Activated T-cell treated with anti-CD3 and anti-CD28 coated beads, Interleukin-2, amount 50 U/mL, for 1 hour (primary cell): Measurements from ENCODE around the gene TCF15.

ENCODE experiments used
- DNase-seq: peaks from one replicate; pipeline ENCODE4 v3.0.0-alpha.2; 2020

The TCF15 gene

DNA sequence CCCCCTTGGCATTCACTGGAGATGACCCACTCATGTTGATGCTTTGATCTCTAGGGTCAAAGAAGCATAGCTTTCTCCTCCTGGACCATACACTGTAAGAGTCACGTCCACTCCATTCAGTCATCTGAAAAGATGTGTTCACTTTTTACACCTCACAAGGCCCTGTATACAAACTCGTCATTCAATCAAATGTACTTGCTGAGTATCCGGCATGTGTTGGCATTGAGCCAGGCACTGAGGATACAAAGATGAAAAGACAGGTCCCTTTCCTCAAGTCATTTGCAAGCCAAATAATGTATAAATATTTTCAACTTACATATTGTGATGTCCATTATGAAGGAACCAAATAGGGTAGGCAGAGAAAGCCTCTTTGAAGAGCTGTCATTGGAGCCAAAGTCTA, 34.0 kb downstream of the TCF15 start:
- DNase-seq, result no peak

DNA sequence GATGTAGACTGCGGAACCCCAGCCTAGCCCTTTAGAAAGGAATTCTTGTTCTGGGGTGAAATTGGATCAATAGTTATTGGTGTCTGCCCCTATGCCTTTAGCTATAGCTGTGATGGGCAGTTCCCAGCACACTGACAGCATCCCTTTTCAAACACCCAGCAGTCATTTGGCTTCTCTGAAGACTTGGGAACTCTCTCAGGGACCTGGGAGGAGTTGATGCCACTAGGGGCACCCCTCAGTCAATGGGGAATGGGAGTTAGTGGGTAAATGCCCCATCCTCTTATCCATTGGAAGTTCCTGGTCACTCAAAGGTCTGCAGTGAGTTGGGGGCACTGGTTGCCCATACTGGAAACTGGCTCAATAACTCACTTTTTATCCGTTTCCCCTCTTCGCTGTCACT, 34.9 kb downstream of the TCF15 start:
- DNase-seq, result no peak

DNA sequence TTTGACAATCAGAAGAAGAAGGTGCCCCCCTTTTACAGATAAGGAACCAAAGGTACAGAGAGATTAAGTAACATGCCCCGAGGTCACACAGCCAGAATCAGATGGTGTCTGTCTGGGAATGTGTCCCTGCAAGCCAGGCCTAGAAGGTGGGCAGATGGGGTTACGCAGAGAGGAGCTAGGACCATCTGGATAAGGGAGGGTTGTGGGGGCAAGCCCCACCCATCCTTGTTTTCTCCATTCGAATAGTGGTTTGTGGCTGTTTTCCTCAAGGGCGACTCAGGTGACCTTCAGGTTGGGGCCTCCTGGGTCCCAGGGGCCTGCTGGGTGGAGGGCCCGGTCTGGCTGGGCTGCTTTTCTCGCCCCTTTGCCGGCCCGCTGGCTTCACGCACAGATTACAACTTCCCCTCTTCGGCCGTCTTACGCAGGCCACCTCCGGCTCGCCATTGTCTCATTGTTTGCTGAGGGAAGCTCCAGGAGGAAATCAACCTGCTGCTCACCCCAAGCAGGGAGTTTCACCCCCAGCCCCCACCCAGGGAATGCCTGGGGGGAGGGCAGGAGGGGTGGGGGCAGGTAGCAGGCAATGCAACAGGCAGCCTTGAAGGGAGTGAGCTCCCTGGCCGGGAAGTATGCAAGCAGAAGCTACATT, 35.7 kb downstream of the TCF15 start:
- no peak for DNase-seq

DNA sequence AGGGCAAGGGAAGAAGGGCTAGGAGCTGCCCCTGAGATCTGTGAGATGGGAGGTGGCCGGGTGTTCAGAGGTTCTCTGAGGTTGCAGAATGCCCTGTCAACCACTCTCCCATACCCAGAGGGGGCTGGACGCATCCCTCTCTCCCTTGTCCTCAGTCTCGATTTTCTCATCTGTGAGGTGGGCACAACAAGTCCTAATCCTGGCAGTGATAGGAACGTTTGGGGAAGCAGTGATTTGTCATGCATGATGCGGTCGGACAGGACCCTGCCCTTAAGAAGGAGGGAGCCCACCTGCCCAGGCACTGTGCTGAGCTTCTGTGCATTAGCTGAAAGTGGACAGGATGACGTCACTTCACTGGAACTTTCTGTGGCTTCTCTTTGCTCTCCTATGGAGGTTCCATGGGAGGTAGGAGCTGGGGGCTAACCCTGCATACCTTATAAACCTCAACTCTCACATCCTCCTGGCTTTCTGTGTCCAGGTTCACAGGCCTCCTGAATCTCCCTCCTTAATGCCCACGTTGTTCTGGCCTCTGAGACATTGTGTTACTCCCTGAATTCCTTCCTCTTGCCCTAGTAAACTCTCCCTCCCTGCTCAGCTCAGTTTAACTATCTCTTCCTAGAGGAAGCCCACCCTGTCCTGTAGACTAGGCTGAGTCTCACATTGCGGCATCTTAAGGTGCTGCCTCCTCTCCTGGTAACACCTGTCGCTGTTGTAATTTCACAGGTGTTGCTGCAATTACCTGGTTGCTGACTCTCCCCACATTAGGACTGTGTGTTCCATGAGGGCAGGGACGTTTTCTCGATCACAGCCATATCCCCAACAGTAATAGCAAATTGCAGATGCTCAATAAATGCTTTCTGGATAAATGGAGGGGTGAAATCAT, 36.5 kb downstream of the TCF15 start:
- DNase-seq, result no peak

DNA sequence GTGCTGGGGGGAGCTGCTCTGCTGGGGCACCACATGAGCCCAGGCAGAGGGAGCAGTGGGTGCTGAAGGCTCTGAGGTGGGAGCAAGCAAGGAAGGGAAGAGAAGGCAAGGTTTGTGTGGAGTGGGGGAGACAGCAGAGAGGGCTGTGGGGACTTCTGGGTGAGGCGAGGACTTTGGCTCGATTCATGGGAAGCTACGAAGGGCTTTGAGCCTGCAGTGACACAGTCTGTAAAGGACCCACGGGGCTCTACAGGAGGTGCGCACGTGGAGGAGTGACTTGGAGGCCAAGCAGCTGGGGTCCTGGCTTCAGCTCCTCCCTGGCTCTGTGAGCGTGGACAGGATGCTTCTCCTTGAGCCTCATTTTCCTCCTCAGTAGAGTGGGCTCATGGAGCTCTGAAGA, 37.4 kb downstream of the TCF15 start:
- DNase-seq, result no peak

DNA sequence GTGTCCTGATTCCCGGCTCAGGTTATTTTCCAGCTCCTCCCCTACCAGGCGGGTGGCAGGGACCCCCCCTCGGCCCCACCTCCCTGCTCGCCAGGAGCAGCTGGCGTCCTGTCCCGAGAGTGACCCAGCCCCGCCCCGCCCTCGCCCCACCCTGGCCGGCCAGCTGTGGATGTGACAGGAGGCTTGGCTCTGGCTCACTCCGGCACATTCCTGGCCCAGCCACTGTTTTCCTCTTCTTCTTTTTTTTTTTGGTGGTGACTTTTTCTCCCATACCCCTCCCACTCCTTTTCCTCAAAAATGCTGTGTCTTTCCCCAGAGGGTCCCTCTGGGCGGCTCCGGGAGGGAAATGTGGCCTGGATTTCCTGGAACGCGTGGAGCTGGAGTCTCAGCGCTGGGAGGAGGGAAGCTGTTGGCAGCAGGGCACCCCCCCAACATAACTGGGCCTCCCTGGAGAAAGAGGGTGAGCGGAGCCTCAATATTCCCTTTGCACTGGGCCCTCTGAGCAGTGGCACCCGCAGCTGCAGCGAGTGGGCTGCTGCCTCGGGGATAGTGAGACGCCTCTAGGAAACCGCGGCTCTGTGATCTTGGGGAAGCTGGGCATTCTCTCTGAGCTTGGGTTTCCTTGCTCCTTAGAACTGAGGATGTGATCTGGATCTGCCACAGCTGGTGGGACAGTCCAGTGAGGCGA, 38.2 kb downstream of the TCF15 start:
- DNase-seq, result no peak

DNA sequence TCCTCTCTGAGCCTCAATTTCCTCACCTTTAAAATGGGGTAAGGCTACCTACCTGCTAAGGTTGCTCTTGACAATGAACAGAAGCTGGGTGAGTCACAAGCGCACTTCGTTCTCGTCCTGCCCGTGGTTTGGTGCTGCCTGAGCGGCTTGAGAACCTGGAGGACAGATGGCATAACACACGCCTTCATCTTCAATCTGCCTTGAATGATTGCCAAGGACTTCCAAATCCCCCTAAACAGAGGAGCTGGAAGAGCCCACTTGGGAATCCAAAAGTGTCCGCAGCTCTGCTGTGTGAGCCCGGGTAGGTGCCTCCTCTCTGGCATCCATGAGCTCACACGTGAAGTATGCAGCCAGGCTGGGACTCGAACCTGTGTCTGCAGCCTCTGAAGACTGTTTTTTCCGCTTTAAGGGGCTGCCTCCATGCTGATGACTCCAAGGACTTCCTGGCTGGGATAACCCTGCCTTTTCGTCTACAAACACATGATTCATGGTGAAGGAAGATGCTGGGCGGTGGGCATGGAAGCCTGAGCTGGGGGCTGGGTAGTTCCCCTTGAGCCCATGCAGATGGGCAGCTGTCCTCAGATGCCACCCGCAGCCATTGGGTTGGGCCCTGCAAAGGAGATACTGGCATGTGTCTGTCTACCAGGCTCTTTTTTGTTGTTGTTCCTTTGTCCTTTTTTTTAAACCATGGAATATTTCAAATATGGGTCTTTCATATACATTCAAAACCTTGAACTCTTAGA, 41.3 kb downstream of the TCF15 start:
- no peak for DNase-seq

DNA sequence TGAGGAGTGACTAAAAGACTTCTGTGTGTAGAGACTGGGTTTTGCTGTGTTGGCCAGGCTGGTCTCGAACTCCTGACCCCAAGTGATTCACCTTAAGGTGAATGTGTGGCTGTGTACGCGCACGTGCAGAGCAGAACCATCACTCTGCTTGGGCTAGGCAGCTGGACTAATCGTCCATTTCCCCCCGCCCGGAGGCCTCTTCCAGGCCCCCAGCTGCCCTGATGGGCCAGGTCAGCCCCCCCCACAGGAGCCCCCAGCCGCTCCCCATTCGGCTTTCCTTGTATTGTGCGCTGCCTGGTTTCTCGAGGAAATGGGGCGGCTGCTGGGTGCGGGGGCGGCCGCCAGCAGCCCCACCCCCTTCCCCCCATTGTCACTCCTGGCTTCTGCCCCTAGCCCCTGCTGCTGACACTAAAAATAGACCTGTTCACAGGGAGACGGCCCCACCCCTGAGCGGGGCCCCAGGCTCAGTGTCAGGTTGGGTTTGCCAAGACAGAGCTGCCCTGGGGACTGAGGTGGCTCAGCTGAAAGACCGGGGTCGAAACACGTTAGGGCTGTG, 41.9 kb downstream of the TCF15 start:
- no peak for DNase-seq

DNA sequence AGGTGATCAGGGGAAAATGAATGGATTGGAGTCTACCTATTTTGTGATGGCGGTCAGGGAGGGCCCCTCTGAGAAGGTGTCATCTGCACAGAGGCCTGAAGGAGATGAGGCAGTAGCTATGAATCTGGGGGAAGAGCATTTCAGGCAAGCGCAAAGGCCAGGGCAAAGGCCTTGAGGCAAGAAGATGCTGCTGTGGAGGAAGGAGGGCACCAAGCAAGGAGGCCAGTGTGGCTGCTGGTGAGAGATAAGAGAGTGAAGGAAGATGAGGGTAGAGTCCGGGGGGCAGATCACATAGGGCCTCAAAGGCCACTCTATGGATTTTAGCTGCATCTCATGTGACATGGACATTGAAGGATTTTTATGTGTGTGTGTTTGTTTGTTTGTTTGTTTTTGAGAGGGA, 45.9 kb downstream of the TCF15 start:
- no peak for DNase-seq

DNA sequence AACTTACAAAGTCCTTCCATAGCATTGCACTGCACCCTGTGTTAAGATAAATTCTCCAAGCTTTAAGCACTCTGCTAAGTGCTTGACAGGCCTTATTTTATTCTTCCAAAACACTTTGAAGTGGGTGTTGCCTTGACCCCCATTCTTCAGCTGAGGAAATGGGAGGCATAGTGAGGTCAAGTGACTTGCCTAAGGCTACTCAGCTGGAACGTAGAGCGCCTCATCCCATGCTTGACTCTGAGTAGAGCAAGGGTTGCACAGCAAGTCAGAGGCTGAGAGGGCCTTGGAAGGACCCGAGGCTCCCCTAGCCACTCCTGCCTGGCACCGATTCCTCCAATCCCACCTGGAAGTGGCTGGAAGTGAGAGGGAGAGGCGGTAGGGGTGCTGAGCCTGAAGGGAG, 46.9 kb downstream of the TCF15 start:
- no peak for DNase-seq

DNA sequence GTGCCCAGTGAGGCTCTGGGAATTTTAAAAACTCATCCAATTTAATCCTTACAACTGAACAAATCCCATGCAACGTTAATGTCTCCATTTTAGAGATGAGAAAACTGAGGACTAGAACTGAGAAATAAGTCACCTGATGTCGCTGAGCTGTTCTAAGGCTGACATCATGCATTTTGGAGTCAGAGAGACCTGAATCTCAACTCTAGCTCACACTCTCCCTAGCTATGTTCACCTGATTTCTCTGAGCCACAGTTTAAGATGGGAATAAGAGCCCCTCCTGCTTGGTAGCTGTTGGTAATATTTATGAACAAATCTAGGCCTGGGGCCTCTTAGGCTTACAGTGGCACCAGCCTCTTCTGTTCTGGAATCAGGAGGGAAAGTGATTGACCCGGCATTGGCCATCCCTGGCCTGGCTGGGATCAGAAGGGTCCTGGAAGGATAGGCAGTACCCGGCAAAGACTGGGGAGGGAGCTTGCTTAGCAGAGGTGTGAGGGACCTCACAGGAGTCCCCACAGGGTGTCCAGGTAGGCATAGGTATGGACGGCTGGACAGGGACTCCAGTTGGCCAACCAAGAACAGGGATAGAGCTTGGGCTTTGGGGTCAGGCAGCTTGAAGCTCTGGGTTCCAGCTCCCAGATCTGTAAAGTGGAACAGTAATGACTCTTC, 47.7 kb downstream of the TCF15 start:
- DNase-seq, result no peak

DNA sequence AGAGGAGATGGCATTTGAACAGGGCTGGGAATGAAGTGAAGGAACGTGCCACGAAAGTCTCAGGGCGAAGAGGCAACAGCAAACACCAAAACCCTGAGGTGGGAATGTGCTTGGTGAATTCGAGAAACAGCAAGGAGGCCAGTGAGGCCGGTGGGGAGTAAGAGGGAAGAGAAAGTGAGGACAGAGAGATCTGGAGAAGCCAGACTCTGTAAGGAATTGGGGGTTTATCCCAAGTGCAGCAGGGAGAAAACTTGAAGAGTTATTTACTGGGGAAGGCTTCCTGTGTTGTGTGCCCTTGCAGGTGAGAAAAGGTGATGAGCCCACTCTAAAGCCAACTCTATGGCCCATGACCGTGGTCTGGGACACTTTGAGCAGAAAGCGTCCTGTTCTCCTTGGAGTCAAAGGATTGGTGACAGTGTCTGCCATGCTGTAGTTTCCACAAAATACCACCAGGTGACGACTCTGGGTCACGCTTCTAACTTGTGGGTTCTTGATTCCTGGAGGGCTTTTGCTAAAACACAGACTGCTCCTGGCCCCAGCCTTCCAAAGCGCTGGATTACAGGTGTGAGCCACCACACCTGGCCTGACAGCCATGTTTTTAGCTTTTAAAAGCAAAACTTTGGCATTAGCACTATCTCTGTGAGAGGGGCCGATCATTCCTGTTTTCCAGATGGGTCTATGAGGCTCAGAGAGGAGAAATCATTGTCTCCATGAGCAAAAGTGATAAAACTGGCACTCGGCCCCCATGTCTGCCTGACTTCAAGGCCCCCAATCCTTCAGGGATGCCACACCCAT, 48.5 kb downstream of the TCF15 start:
- DNase-seq, result peak; percentile 27

DNA sequence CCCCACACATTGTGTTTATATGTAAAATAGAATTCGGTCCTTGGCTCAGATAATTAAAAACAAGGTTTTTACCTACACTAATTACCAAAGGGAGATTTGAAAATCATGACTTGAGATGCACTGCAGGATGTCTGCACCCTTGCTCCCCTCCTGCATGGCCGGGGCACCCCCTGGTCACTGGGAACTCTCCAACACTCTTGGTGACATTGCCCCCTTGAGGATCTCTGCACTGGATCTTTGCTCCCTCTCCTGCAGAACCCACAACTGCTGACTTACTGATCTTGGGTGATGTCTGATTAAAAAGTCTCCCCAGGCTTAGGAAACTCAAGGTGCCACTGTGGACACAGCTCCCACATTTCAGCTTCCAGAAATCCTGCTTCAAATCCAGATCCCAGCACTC, 49.4 kb downstream of the TCF15 start:
- no peak for DNase-seq

DNA sequence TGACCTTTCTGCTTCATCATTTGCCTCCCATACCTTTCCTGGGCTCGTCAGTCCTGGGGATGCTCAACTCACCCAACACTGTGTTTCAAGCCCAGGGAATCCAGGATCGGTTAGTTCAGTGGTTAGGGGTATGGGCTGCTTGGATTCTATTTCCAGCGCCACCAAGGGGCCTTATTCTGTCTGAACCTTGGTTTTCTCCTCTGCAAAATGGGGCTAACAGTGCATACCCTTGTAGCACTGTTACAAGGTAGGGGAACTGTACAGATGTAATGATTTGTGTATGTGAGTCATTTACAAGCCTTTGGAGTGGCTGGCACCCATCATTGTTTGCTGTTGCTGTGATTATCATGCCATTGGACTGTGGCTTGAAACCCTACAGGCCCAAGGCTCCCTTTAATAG, 52.0 kb downstream of the TCF15 start:
- DNase-seq, result no peak

DNA sequence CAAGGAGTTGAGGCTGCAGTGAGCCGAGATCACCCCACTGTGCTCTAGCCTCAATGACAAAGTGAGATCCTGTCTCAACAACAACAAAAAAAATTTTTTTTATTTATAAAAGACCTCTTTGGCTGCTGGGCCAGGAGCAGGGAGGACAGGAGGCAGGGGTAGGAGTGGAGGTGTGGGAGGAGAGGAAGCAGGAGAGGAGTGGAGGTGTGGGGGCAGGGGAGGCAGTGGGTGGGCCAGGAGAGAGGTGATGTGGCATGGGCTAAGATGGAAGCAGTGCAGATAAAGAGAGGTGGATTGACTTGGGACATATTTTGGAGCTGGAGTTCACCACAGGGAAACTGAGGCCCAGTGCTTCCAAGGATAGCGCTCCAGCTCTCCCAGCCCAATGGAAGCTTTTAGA, 53.1 kb downstream of the TCF15 start:
- no peak for DNase-seq

DNA sequence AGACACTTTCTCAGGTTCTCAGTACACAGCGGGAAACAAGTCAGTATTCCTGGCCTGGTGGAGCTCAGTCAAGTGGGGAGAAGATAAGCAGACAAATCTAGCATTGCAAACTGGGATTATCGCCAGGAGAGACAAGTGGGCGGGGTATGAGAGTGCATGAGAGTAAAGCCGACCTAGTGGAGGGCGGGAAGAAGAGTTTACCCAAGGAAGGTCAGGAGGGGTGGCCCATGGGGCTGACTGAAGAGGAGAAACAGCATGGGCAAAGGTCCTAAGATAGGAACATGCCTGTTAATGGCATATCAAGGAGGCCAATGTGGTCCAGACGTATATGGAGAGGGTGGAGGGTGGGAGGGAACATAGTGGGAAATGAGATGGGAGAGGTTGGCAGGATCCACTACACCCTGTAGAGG, 54.1 kb downstream of the TCF15 start:
- no peak for DNase-seq
